OCI-LY7 (cell line): ENCODE measurements around the gene SELENBP1. TPM values are rescaled to one million over a fixed set of nuclear protein-coding genes. Genes with fewer than 3 reads are reported as not detected.

Source experiments
- BruUV-seq: library from RNA; stranded (reverse); fragments of 400-500 nt; replicated peaks from 2 replicates; lab custom pipeline; 2021; lab: Mats Ljungman, UMichigan
- CTCF ChIA-PET: fragments of 300-600 bp; sonication (Branson Sonifier 250); formaldehyde crosslinking; loops from one replicate; lab custom pipeline; 2022; ENCODE audit warnings: antibody characterized with exemption; ENCODE audit not compliant: unreplicated experiment; lab: Charles Lee
- POLR2A ChIA-PET: fragments of 300-600 bp; sonication (Branson Sonifier 250); formaldehyde crosslinking; loops from one replicate; lab custom pipeline; 2022; ENCODE audit warnings: antibody characterized with exemption; lab: Charles Lee
- DNase-seq: peaks from one replicate; pipeline ENCODE4 v3.0.0-alpha.2; 2015; ENCODE audit warnings: low spot score
- H2AFZ ChIP-seq: fragments of 200-600 bp; sonication (generic), shearing (Covaris generic); 2 replicates; pipeline ENCODE4 v1.6.1; 2014; ENCODE audit warnings: mild to moderate bottlenecking, antibody characterized with exemption, low read length, moderate library complexity
- H3K27ac ChIP-seq: fragments of 200-600 bp; sonication (generic); 2 replicates; pipeline ENCODE4 v1.5.1; 2014; ENCODE audit warnings: mixed run types, low read depth, mild to moderate bottlenecking, moderate library complexity, low read length, inconsistent platforms; ENCODE audit not compliant: poor library complexity, severe bottlenecking
- H3K36me3 ChIP-seq: fragments of 200-600 bp; sonication (generic); 2 replicates; pipeline ENCODE4 v1.6.1; 2014; ENCODE audit warnings: mild to moderate bottlenecking, antibody characterized with exemption, low read length, moderate library complexity, mixed read lengths; ENCODE audit not compliant: insufficient read depth
- H3K4me1 ChIP-seq: fragments of 200-600 bp; sonication (generic); 2 replicates; pipeline ENCODE4 v1.5.1; 2014; ENCODE audit warnings: mild to moderate bottlenecking, low read length; ENCODE audit not compliant: insufficient read depth, poor library complexity, severe bottlenecking
- H3K4me2 ChIP-seq: fragments of 200-600 bp; sonication (generic); 2 replicates; pipeline ENCODE4 v1.6.1; 2014; ENCODE audit warnings: mild to moderate bottlenecking, low read length
- H3K4me3 ChIP-seq: fragments of 200-600 bp; sonication (generic); 2 replicates; pipeline ENCODE4 v1.5.1; 2014; ENCODE audit warnings: mild to moderate bottlenecking, low read depth, low read length; ENCODE audit not compliant: poor library complexity, severe bottlenecking
- H3K79me2 ChIP-seq: fragments of 200-600 bp; sonication (generic); 2 replicates; pipeline ENCODE4 v1.6.1; 2016; ENCODE audit warnings: low read depth, mild to moderate bottlenecking, low read length, moderate library complexity, mixed read lengths; ENCODE audit not compliant: insufficient read depth
- H3K9me2 ChIP-seq: fragments of 200-600 bp; sonication (generic); 2 replicates; pipeline ENCODE4 v1.6.1; 2016; ENCODE audit warnings: mild to moderate bottlenecking, low read length, mixed read lengths; ENCODE audit not compliant: insufficient read depth
- H3K9me3 ChIP-seq: fragments of 200-600 bp; sonication (generic); 2 replicates; pipeline ENCODE4 v1.6.1; 2014; ENCODE audit warnings: mild to moderate bottlenecking, mixed run types, low read length, mixed read lengths
- H4K20me1 ChIP-seq: fragments of 200-600 bp; sonication (generic); 2 replicates; pipeline ENCODE4 v1.6.1; 2014; ENCODE audit warnings: mild to moderate bottlenecking, antibody characterized with exemption, low read length, moderate library complexity, mixed read lengths; ENCODE audit not compliant: insufficient read depth
- EZH2phosphoT487 ChIP-seq: fragments of 200-600 bp; sonication (generic); IDR thresholded peaks from 2 replicates; pipeline ENCODE4 v1.6.1; 2018; ENCODE audit warnings: low read depth, borderline replicate concordance, mild to moderate bottlenecking, mixed run types, antibody characterized with exemption, low read length, moderate library complexity, mixed read lengths
- intact Hi-C: fragments of 100-400 bp; cut with micrococcal nuclease; formaldehyde crosslinking; loops from one replicate; pipeline ENCODE4 v1.10.0; 2022; ENCODE audit not compliant: unreplicated experiment
- total RNA-seq, 2 experiments: library from RNA; depleted of rRNA in 1 of 2; stranded (reverse); fragments of >200 nt in 1 of 2; shearing (Covaris generic) in 1 of 2; gene quantifications; 2 replicates each; pipeline ENCODE4 v1.2.3, GENCODE V29; 2014 to 2022
- TF ChIP-seq, protein P1 (sequence below): fragments of 200-600 bp; sonication (generic); conservative IDR thresholded peaks from 2 replicates; pipeline ENCODE4 v1.5.1; 2014; ENCODE audit warnings: mild to moderate bottlenecking, antibody characterized with exemption, low read length, moderate library complexity, mixed read lengths

Gene SELENBP1
- total RNA-seq, 2 experiments from 2014 or later = not detected

DNA sequence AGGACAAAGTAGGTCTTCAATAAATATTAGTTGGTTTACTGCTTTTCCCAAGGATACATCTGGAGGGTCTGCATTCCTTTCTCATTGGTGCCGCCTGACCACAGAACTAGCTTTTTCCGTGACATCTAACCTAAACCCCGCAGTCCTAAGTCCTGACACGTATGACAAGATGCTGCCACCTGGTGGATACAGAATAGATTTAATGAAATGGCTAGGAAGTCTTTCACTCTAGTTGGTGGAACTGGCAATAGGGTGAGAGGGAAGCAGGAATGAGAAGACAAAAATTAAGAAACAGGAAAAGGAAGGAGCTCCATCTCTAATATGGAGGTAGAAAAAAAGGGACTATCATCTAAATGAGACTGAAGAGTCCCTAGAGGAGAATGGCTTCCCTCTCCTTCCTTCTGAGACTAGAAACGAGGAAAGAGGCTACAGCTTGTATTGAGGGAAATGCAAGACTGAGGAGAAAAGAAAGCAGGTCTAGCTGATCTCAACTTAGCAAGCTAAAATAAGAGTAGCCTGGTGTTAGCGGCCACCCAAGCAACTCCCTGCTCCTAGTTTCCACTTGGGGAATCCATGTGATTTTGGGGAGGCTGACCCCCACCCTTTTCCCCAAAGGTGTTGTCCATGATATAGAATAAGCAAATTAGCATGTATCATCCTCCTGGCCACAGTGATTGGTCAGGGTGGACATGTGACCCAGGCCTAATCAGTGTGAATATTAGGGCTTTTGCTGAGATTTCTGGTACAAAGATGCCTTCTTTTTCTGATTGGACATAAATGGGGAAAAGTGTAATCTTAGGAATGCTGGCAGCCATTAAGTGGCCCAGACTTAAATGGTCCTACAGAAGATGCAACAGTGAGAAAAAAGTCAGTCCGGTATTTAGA is 31.4 kb downstream of the SELENBP1 start:
- H3K4me2 ChIP-seq = 0 out of 2 replicates have a peak overlapping the region, but pooled peaks have one; percentile 16
- peak overlapping the region; percentile 49 for H3K27ac ChIP-seq
- ChIA-PET POLR2A (interaction anchor here (0.6 to 1.7 kb wide), 5 partner anchors 9 to 80 kb away, joined by 3 to 5 read pairs (median 3); no protein-coding TSS in a partner anchor), CTCF (interaction anchor here (0.9 to 1.3 kb wide), 5 partner anchors 11 to 64 kb away, joined by 3 to 7 read pairs (median 4); partner anchors contain the start of gene PI4KB)
- peaks cover 12% of the 10 kb centered on the region; the same call in 1 of the 2 replicates for H3K79me2 ChIP-seq
- H3K9me3 ChIP-seq = no peaks in the 10 kb centered on the region
- H4K20me1 ChIP-seq = no peaks in the 10 kb centered on the region
- peaks cover 45% of the 10 kb centered on the region for H3K36me3 ChIP-seq
- H3K4me3 ChIP-seq = no peak overlapping the region
- TF ChIP-seq, protein P1, sequence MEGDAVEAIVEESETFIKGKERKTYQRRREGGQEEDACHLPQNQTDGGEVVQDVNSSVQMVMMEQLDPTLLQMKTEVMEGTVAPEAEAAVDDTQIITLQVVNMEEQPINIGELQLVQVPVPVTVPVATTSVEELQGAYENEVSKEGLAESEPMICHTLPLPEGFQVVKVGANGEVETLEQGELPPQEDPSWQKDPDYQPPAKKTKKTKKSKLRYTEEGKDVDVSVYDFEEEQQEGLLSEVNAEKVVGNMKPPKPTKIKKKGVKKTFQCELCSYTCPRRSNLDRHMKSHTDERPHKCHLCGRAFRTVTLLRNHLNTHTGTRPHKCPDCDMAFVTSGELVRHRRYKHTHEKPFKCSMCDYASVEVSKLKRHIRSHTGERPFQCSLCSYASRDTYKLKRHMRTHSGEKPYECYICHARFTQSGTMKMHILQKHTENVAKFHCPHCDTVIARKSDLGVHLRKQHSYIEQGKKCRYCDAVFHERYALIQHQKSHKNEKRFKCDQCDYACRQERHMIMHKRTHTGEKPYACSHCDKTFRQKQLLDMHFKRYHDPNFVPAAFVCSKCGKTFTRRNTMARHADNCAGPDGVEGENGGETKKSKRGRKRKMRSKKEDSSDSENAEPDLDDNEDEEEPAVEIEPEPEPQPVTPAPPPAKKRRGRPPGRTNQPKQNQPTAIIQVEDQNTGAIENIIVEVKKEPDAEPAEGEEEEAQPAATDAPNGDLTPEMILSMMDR = peak; percentile 95
- no peak for TF ChIP-seq EZH2phosphoT487
- H3K4me1 ChIP-seq = peaks cover 22% of the 10 kb centered on the region
- peak; percentile 89 for DNase-seq
- no peak overlapping the region for H2AFZ ChIP-seq
- no TSS peak for BruUV-seq
- intact Hi-C loops = loop anchor here (1.0 to 5.0 kb wide), 3 partner anchors 40 to 244 kb away; partner anchors contain the start of gene ZNF687
- H3K9me2 ChIP-seq = no peaks in the 10 kb centered on the region

DNA sequence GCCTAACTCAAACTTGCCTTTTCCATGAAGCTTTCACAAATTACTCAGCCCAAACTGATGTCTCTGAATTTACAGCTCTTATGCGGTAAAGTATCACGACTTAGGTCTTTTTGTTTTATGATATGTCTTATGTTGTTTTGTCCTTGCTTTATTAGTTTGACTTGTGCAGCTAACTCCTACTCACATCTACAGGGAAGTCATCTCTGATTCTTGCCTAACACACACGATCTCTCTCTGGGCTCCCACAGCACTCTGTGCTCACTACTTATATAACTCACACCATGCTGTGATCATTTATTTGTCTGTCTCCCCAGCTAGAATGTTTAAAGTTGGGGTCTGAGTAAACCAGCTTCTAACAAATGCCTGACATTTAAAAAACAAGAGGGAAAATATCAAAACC is 35.9 kb downstream of the SELENBP1 start:
- Histone ChIP-seq H3K4me2 (no peak overlapping the region), H3K4me1 (peaks cover 9% of the 10 kb centered on the region), H3K9me3 (no peaks in the 10 kb centered on the region), H4K20me1 (no peaks in the 10 kb centered on the region), H3K79me2 (no peaks in the 10 kb centered on the region), H2AFZ (no peak overlapping the region), H3K27ac (no peak overlapping the region), H3K9me2 (no peaks in the 10 kb centered on the region), H3K4me3 (no peak overlapping the region), H3K36me3 (peaks cover under 1% of the 10 kb centered on the region; the same call in 1 of the 2 replicates)
- BruUV-seq = no TSS peak
- CTCF ChIA-PET = no interaction called here
- no peak for TF ChIP-seq EZH2phosphoT487
- TF ChIP-seq, protein P1 = no peak
- DNase-seq = no peak
- POLR2A ChIA-PET = interaction anchor here (0.9 to 1.3 kb wide), 2 partner anchors 10 to 55 kb away, joined by 3 to 7 read pairs; partner anchors contain the start of gene PI4KB
- intact Hi-C loops = no loop called here

DNA sequence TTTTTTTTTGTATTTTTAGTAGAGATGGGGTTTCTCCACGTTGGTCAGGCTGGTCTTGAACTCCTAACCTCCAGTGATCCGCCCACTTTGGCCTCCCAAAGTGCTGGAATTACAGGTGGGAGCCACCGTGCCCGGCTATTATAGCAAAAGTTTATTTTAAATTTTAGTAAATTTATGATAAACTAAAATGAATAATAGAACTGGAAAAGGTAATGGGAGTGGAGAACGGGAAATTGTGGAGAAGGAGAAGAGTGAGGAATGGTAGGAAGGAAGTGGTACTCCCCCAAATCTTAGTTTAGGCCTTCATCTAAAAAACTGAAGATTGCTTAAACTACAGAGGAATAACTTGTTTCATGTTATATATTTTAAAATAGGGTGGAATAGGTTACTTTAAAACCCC is 37.7 kb downstream of the SELENBP1 start:
- Histone ChIP-seq H3K27ac (no peak overlapping the region), H3K36me3 (no peaks in the 10 kb centered on the region), H4K20me1 (no peaks in the 10 kb centered on the region), H3K9me3 (no peaks in the 10 kb centered on the region), H3K4me1 (no peaks in the 10 kb centered on the region), H2AFZ (no peak overlapping the region), H3K4me2 (no peak overlapping the region), H3K9me2 (no peaks in the 10 kb centered on the region), H3K4me3 (no peak overlapping the region), H3K79me2 (no peaks in the 10 kb centered on the region)
- ChIA-PET POLR2A (no interaction called here), CTCF (no interaction called here)
- intact Hi-C loops = no loop called here
- no peak for TF ChIP-seq EZH2phosphoT487
- TF ChIP-seq, protein P1 = no peak
- no peak for DNase-seq
- no TSS peak for BruUV-seq
